Myometrial cell (primary cell): ENCODE data around the gene SLC23A3. TPM values are rescaled to one million over a fixed set of nuclear protein-coding genes. Genes with fewer than 3 reads are reported as not detected.

Experiments
- total RNA-seq: library from RNA; depleted of rRNA; stranded (reverse); fragments of >200 nt; gene quantifications from 2 replicates; pipeline ENCODE4 v1.2.3, GENCODE V29; 2015

The SLC23A3 gene, protein sequence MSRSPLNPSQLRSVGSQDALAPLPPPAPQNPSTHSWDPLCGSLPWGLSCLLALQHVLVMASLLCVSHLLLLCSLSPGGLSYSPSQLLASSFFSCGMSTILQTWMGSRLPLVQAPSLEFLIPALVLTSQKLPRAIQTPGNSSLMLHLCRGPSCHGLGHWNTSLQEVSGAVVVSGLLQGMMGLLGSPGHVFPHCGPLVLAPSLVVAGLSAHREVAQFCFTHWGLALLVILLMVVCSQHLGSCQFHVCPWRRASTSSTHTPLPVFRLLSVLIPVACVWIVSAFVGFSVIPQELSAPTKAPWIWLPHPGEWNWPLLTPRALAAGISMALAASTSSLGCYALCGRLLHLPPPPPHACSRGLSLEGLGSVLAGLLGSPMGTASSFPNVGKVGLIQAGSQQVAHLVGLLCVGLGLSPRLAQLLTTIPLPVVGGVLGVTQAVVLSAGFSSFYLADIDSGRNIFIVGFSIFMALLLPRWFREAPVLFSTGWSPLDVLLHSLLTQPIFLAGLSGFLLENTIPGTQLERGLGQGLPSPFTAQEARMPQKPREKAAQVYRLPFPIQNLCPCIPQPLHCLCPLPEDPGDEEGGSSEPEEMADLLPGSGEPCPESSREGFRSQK
- not detected in 2 replicates for total RNA-seq

DNA sequence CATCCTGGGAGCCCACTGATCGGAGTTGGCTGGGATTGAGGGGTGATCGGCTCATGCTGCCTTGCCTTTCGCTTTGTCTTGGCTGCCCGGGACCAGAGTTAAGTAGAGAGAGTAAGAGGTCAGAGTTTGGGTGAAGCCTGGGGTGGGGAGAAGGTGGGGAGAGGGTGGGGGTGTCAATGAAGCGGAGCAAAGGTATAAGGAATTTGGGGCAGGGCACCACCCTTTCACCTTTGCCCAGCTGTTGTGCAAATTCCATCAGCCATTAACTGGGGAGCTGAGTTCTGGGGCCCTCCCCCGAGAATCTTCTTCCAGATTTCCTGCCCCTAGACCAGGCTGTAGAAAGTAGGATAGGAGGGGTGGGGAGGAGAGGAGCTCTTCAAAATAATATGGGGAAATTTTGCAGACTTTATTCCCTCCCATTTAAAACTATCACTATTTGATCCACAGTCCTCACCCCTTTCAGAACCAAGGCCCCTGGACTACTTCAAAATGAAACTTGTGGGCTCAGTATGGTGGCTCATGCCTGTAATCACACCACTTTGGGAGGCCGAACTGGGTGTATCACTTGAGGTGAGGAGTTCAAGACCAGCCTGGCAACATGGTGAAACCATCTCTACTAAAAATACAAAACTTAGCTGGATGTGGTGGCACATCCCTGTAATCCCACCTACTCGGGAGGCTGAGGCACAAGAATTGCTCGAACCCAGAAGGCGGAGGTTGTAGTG, at the start of gene SLC23A3:
Gene SLC23A3 (minus strand): TSS at position 100 of the 725 bp plus-strand sequence. CDS start 45 bp downstream, at position 55.

DNA sequence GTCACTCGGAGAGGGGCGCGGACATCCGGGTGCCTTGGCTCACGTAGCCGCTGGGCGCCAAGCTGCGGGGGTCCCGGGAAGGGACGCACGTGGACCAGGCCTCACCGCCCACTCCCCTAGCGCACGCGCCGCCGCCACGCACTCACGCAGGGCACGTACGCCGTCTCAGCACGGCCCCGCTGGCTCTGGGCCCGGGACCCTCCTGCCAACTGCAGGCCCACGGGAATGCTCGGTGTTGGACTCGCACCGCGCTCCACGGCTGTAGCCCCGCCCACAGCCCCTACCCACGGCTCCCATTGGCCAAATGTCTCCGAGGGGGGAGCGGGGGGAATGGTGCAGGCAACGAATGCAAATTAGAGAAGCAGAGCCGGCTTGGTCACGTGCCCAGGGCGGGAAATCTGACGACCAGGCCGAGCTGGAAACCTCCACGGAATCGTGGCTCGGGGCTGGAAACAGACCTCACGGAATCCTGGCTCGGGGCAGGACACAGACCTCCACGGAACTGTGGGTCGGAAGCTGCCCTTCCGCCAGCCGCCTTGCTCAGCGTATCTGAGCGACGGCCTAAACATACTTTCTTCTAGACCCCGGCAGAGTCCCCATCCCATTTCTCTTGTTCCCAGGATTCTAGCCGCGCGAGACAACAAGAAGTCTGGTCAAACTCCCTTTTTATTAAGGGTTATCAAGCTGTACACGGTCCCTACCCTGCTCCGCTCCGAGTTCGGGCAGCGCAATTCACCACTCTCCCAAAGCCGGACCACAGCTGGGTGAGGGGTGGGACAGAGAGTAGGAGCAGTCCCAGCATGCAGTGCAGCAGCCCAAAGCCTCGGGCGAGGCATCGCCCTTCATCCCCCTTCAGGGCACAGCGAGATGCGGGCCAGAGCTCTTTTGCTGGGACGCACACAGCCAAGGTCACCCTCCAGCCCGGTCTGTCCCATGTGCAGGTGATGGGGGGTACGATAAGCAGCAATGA, 49.2 kb upstream of the SLC23A3 start, which contains the start of gene ABCB6:
Gene ABCB6 (minus strand): TSS at position 227 of the 970 bp plus-strand sequence. CDS start 285 bp downstream, outside the sequence.

DNA sequence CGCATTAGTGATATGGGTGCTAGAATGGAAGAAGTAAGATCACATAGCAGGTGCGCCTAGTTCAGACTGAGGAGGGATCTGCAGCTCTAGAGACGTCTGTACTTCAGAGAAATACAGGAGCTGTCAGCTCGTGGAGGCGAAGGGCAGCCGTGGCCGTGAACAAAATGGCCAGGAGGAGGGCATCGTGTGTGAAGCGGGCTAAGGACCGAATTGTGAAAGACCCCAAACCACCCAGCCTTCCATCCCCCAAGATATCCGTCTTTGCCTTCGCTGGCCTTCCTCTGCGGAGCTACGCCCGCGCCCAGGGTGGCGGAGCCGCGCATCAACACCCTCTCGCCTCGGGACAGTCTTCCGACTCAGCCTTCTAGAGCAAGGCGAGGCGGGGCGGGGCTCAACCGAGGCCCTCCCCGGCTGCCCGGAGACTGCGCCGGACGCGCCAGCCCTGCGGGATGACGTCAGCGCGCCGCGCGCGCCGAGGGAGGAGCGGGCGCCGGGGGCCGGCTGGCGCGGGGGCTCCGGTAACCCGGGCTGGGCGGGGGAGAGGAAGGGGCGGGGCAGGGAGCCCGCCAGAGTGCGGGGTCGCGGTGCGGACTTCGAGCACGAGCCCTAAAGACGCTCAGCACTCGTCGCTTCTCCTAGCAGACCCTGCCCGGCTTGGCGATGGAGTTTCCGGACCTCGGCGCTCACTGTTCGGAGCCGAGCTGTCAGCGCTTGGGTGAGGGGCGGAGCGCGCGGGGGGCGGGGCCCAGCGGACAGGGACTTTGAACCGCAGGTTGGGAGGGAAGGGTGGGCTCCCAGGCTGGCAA, 36.7 kb upstream of the SLC23A3 start, which contains the start of gene ZFAND2B:
Gene ZFAND2B (plus strand): TSS at position 455 of the 806 bp plus-strand sequence. CDS start 206 bp downstream, at position 661.

DNA sequence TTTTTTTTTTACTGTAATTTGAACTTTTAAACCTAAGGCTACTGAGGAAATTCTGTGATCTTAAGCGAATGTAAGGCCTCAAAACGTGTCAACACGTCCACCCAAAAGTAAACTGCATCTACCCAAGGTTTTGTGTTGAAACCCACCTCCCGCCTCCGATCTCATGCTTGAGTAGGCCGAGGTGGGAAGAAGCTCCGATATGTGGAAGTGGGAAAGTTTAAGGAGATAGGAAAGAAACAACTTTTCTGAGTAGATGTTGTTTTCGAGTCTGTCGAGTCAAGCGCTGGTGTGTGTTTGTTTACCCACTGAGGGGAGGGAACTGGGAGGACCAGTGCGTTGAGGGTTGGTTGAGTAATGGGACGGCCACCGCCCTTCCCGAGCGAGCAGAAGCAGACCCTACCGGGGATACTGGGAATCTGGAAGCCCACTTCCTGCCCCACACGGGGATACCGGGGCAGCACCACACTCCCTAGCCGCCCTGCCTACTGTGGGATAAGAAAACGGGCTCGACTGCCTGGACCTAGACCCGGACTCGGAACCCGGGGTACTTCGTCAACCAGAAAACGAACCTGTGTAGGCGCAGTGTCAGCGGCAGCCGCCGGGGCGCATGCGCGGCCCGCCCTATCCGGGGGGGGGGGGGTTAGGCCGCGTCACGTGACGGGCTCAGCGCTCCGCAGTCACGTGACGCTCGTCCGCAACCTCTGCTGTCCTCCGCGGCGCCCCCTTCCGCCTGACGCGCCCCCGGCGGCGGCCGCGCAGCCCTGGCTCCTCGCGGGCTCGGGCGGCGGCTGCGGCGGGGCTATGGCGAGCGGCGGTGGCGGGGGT, 7.9 kb upstream of the SLC23A3 start, which contains the start of gene RETREG2:
Gene RETREG2 (plus strand): TSS at position 724 of the 825 bp plus-strand sequence. CDS start 78 bp downstream, at position 802.

DNA sequence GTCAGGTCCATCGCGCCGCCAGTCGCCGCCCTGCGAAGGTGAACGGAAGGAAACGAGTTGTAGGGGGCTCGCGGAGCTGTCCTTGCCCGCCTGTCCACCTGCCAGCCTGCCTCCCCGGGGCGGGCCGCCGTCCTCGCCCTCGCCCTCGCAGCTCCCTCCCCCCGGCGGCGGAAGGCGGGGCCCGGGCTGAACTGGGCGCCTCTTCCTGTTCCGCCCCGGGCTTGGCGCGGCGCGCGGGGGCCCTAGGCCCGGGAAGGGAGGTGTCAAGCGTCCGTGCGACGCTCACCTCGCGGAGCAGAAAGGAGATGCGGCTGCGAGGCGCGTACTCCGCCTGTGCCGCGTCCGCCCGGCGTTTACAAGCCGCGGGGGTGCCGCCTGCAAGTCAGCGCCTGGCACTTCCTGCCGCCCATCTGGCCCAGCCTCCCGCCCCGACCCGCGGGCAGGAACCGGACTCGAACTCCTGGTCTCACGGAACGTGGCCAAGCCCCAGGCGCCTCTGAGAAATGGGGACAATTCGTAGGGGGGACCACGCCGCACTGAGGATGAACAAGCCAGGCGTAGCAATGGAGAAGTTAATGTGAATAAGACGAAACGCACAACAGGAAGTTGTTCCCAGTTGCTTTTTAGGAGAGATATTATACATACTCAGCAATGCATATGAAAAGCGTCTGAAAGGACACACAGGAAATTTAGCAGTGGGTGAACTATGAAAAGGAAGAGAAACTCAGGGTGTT, 7.2 kb upstream of the SLC23A3 start, which contains the start of gene CNPPD1:
Gene CNPPD1 (minus strand): TSS at position 108 of the 734 bp plus-strand sequence. CDS start 97 bp downstream, at position 11.

DNA sequence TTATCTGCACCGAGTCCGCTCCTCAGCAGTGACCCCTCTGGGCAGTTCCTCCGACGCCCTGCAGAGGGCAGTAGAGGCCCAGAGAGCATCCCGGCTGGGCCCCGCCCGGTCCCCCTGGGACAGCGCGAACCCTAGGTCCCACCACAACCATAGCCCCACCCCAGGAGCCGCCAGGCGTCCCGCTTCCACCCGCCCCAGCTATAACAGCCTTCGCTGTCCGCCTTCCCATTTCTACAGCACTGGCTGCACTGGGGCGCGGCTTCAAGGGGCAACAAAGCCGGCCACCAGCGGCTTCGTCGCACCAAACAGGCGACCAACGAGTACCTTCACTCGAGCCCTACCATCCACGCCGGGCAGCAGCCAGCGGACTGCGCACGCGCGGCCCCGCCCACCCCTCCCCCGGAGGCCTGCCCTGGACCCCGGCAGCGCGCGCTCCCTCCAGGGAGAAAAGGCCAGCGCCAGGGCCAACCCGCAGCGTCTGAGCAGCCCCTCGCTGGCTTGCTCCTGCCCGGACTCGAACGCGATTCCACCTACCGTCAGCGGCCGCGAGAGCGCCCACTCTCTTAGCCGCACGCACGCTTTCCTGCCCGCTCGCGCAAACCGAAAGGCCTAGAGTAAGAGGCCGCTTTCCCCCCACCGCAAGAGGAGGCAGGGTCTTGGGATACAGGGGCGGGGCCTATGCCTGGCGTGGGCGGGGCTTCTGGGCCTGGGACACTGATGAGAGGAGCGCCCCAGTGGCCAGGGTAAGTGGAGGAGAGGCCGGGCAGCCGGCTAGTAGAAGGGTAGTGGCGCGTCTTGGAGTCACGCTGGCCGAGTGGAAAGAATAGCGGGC, 9.4 kb downstream of the SLC23A3 start, which contains the start of gene NHEJ1:
Gene NHEJ1 (minus strand): TSS at position 630 of the 832 bp plus-strand sequence. CDS start 2,453 bp downstream, outside the sequence.

Other genes starting within 250 kb of the SLC23A3 start
- gene CDK5R2, start 210.4 kb downstream of the SLC23A3 start, total RNA-seq = 0.71 TPM in 1 of 2 replicates, not detected in the other
- gene FEV, start 184.8 kb downstream of the SLC23A3 start, total RNA-seq = not detected in 2 replicates
- not detected in 2 replicates for gene CRYBA2, start 176.6 kb downstream of the SLC23A3 start, total RNA-seq
- gene CFAP65, start 128.5 kb downstream of the SLC23A3 start, total RNA-seq = not detected in 2 replicates
- not detected in 2 replicates for gene IHH, start 109.1 kb downstream of the SLC23A3 start, total RNA-seq
- gene NHEJ1, start 9.2 kb downstream of the SLC23A3 start, total RNA-seq = 22.7 and 33.2 TPM in 2 replicates
- gene CNPPD1, start 6.9 kb upstream of the SLC23A3 start, total RNA-seq = 32.3 and 39.0 TPM in 2 replicates
- gene RETREG2, start 8.2 kb upstream of the SLC23A3 start, total RNA-seq = 55.8 and 78.7 TPM in 2 replicates
- 30.3 and 42.7 TPM in 2 replicates for gene ZFAND2B, start 36.8 kb upstream of the SLC23A3 start, total RNA-seq
- gene ABCB6, start 48.9 kb upstream of the SLC23A3 start, total RNA-seq = 12.7 and 13.1 TPM in 2 replicates
- 49.9 and 58.3 TPM in 2 replicates for gene ATG9A, start 59.6 kb upstream of the SLC23A3 start, total RNA-seq
- gene ANKZF1, start 59.8 kb upstream of the SLC23A3 start, total RNA-seq = 16.1 and 30.6 TPM in 2 replicates
- gene GLB1L, start 75.4 kb upstream of the SLC23A3 start, total RNA-seq = 25.1 and 25.5 TPM in 2 replicates
- 18.8 and 23.4 TPM in 2 replicates for gene STK16, start 75.5 kb upstream of the SLC23A3 start, total RNA-seq
- gene TUBA4B, start 83.2 kb upstream of the SLC23A3 start, total RNA-seq = not detected in 2 replicates
- gene TUBA4A, start 83.9 kb upstream of the SLC23A3 start, total RNA-seq = 11.3 and 19.0 TPM in 2 replicates
- 30.0 and 37.2 TPM in 2 replicates for gene DNAJB2, start 109.3 kb upstream of the SLC23A3 start, total RNA-seq
- 1.2 and 1.7 TPM in 2 replicates for gene PTPRN, start 139.4 kb upstream of the SLC23A3 start, total RNA-seq
- gene RESP18, start 162.7 kb upstream of the SLC23A3 start, total RNA-seq = not detected in 2 replicates
- 55.9 and 67.2 TPM in 2 replicates for gene DNPEP, start 217.9 kb upstream of the SLC23A3 start, total RNA-seq
- 83.3 and 119 TPM in 2 replicates for gene DES, start 248.3 kb upstream of the SLC23A3 start, total RNA-seq